Stimulated activated CD8-positive, alpha-beta memory T cell treated with anti-CD3 and anti-CD28 coated beads, Interleukin-15, amount 100 ng/mL, for 1 hour (primary cell): ENCODE data around the gene ISG20L2.
"Not testable (repeated sequence)": the region's sequence is repeated elsewhere in the genome, so short reads cannot be mapped to it uniquely, and the experiment has no call there.

Source experiments
- DNase-seq: peaks from one replicate; pipeline ENCODE4 v3.0.0-alpha.2; 2020; ENCODE audit warnings: low read depth

Gene ISG20L2

GRCh38 chr1:156728599-156729462 is at the start of gene ISG20L2:
ISG20L2 (minus strand) TSS chr1:156728766; CDS start chr1:156727652, 1,114 bp downstream.
- peak; percentile 91 for DNase-seq

- no peak for DNase-seq
Observed at GRCh38 chr1:156777573-156777972, 49.0 kb upstream of the ISG20L2 start.

GRCh38 chr1:156776942-156777341 is 48.4 kb upstream of the ISG20L2 start:
- no peak for DNase-seq

GRCh38 chr1:156775799-156776198 is 47.2 kb upstream of the ISG20L2 start:
- no peak for DNase-seq

- DNase-seq, result no peak
Observed at GRCh38 chr1:156773607-156774006, 45.0 kb upstream of the ISG20L2 start.

- DNase-seq, result no peak
Observed at GRCh38 chr1:156772728-156773497, 44.3 kb upstream of the ISG20L2 start.

- no peak for DNase-seq
Observed at GRCh38 chr1:156772222-156772621, 43.7 kb upstream of the ISG20L2 start.

GRCh38 chr1:156768610-156769295 is 40.2 kb upstream of the ISG20L2 start:
- DNase-seq, result no peak

- no peak for DNase-seq
Observed at GRCh38 chr1:156767879-156768604, 39.5 kb upstream of the ISG20L2 start.

- DNase-seq, result peak; percentile 93
Observed at GRCh38 chr1:156767101-156767878, 38.7 kb upstream of the ISG20L2 start, which contains the start of gene PRCC. PRCC (plus strand) TSS chr1:156767535; CDS start chr1:156767772, 237 bp downstream.

GRCh38 chr1:156766298-156767100 is 37.9 kb upstream of the ISG20L2 start:
- no peak for DNase-seq

- DNase-seq, result no peak
Observed at GRCh38 chr1:156765666-156766065, 37.1 kb upstream of the ISG20L2 start.

GRCh38 chr1:156765136-156765535 is 36.6 kb upstream of the ISG20L2 start:
- DNase-seq, result not testable (repeated sequence)

GRCh38 chr1:156760796-156761104 is 32.2 kb upstream of the ISG20L2 start:
- DNase-seq, result no peak

- DNase-seq, result no peak
Observed at GRCh38 chr1:156760092-156760795, 31.7 kb upstream of the ISG20L2 start.

GRCh38 chr1:156757572-156758253 is 29.1 kb upstream of the ISG20L2 start:
- DNase-seq, result not testable (repeated sequence)

GRCh38 chr1:156756355-156756754 is 27.8 kb upstream of the ISG20L2 start:
- no peak for DNase-seq

GRCh38 chr1:156755527-156755950 is 27.0 kb upstream of the ISG20L2 start:
- DNase-seq, result no peak

GRCh38 chr1:156754219-156754618 is 25.7 kb upstream of the ISG20L2 start:
- no peak for DNase-seq
